ENCODE results near the gene TDP1. TPM values are rescaled to one million over a fixed set of nuclear protein-coding genes. Genes with fewer than 3 reads are reported as not detected.

TDP1 gene
- total and polyA plus RNA-seq, 2 of the 13 experiments (the other 11 are each of a cell fraction or from before 2014, with no cell fraction given) = 16.4 to 31.2 TPM

- TF ChIP-seq NCOR1 (IDR thresholded peaks at IDR 0.05; ENCODE audit: borderline replicate concordance, low read length) (no peak), HIC2 (CRISPR knock-in tag; IDR thresholded peaks at IDR 0.05; ENCODE audit: low read depth) (no peak), ZNF841 (CRISPR knock-in tag; IDR thresholded peaks at IDR 0.05; ENCODE audit: borderline replicate concordance) (no peak), RORA (CRISPR knock-in tag; IDR thresholded peaks at IDR 0.05) (no peak), PAF1 (CRISPR knock-in tag; IDR thresholded peaks at IDR 0.05) (no peak), ETV6 (CRISPR knock-in tag; conservative IDR thresholded peaks at IDR 0.05) (no peak), MBD4 (IDR thresholded peaks at IDR 0.05; ENCODE audit: borderline replicate concordance, low read length) (no peak), ZNF543 (CRISPR knock-in tag; IDR thresholded peaks at IDR 0.05) (no peak), DR1 (CRISPR knock-in tag; IDR thresholded peaks at IDR 0.05) (no peak), TCF7L2 (IDR thresholded peaks at IDR 0.05; ENCODE audit: low read depth, low read length) (no peak), RFX5 (IDR thresholded peaks at IDR 0.05; ENCODE audit: low read depth, low read length) (no peak), IKZF1 (IDR thresholded peaks at IDR 0.05) (no peak), ZSCAN20 (CRISPR knock-in tag; IDR thresholded peaks at IDR 0.05; ENCODE audit: borderline replicate concordance) (no peak), ZNF562 (CRISPR knock-in tag; IDR thresholded peaks at IDR 0.05; ENCODE audit: borderline replicate concordance) (no peak), TAF1 (CRISPR knock-in tag; IDR thresholded peaks at IDR 0.05) (no peak), ZNF382 (CRISPR knock-in tag; IDR thresholded peaks at IDR 0.05; ENCODE audit: borderline replicate concordance) (no peak), GPN1 (CRISPR knock-in tag; IDR thresholded peaks at IDR 0.05; ENCODE audit: borderline replicate concordance) (no peak), ZNF691 (CRISPR knock-in tag; IDR thresholded peaks at IDR 0.05; ENCODE audit: borderline replicate concordance, low read depth) (no peak), MED8 (CRISPR knock-in tag; IDR thresholded peaks at IDR 0.05; ENCODE audit: insufficient replicate concordance) (no peak), NR2F1 (CRISPR knock-in tag; IDR thresholded peaks at IDR 0.05) (no peak), EP300 (IDR thresholded peaks at IDR 0.05; ENCODE audit: low read depth in 2 of 2, low read length in 2 of 2) (no peak), EP300 (CRISPR knock-in tag; IDR thresholded peaks at IDR 0.05; ENCODE audit: borderline replicate concordance) (no peak)
- TF ChIP-seq, protein P1, sequence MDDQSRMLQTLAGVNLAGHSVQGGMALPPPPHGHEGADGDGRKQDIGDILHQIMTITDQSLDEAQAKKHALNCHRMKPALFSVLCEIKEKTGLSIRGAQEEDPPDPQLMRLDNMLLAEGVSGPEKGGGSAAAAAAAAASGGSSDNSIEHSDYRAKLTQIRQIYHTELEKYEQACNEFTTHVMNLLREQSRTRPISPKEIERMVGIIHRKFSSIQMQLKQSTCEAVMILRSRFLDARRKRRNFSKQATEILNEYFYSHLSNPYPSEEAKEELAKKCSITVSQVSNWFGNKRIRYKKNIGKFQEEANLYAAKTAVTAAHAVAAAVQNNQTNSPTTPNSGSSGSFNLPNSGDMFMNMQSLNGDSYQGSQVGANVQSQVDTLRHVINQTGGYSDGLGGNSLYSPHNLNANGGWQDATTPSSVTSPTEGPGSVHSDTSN (CRISPR knock-in tag; IDR thresholded peaks at IDR 0.05; ENCODE audit: borderline replicate concordance) = no peak
- TF ChIP-seq, protein P2, sequence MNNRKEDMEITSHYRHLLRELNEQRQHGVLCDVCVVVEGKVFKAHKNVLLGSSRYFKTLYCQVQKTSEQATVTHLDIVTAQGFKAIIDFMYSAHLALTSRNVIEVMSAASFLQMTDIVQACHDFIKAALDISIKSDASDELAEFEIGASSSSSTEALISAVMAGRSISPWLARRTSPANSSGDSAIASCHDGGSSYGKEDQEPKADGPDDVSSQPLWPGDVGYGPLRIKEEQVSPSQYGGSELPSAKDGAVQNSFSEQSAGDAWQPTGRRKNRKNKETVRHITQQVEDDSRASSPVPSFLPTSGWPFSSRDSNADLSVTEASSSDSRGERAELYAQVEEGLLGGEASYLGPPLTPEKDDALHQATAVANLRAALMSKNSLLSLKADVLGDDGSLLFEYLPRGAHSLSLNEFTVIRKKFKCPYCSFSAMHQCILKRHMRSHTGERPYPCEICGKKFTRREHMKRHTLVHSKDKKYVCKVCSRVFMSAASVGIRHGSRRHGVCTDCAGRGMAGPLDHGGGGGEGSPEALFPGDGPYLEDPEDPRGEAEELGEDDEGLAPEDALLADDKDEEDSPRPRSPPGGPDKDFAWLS (CRISPR knock-in tag; IDR thresholded peaks at IDR 0.05; ENCODE audit: borderline replicate concordance) = no peak
These were observed 104.7 kb downstream of the TDP1 start (continued) for GRCh38 chr14:90060312-90060964.

All from HepG2 (cell line).